Heart left ventricle (tissue), 16 donors: ENCODE results near the gene COL23A1. TPM values are rescaled to one million over a fixed set of nuclear protein-coding genes. Genes with fewer than 3 reads are reported as not detected.
"Not testable (repeated sequence)": the region's sequence is repeated elsewhere in the genome, so short reads cannot be mapped to it uniquely, and the experiment has no call there.

Experiments
- ATAC-seq, 4 donors: fragments of 200-7000 bp; cut with Tn5 transposase; one replicate each; pipeline ENCODE4 v1.9.1; 2020 to 2022; ENCODE audit warnings: moderate library complexity in 4 of 4, mild to moderate bottlenecking in 3 of 4, moderate number of reproducible peaks in 1 of 4
- DNase-seq, 5 donors: peaks; one replicate each; pipeline ENCODE4 v3.0.0-alpha.2; 2020
- H3K27ac ChIP-seq, 12 donors: fragments of 200-600 bp; sonication (generic) in 4 of 12; one replicate each; pipeline versions ENCODE4 v1.5.0 to v1.8.0; 2016 to 2022; ENCODE audit warnings: mild to moderate bottlenecking in 2 of 12
- H3K27me3 ChIP-seq, 9 donors: fragments of 200-600 bp; sonication (generic) in 2 of 9; one replicate each; pipeline versions ENCODE4 v1.5.1 to v1.8.0; 2016 to 2022; ENCODE audit warnings: mild to moderate bottlenecking in 3 of 9
- H3K36me3 ChIP-seq, 9 donors: fragments of 200-600 bp; sonication (generic) in 2 of 9; one replicate each; pipeline versions ENCODE4 v1.5.0 to v1.8.0; 2018 to 2022; ENCODE audit warnings: mild to moderate bottlenecking in 2 of 9
- H3K4me1 ChIP-seq, 12 donors: fragments of 200-600 bp; sonication (generic) in 4 of 12; one replicate each; pipeline versions ENCODE4 v1.5.0 to v1.8.0; 2016 to 2022; ENCODE audit warnings: mild to moderate bottlenecking in 3 of 12
- H3K4me3 ChIP-seq, 12 donors: fragments of 200-600 bp; sonication (generic) in 4 of 12; one replicate each; pipeline versions ENCODE4 v1.5.0 to v1.8.0; 2017 to 2022; ENCODE audit warnings: mild to moderate bottlenecking in 9 of 12, moderate library complexity in 4 of 12
- H3K9me3 ChIP-seq, 12 donors: fragments of 200-600 bp; sonication (generic) in 4 of 12; one replicate each; pipeline versions ENCODE4 v1.5.0 to v1.8.0; 2016 to 2022; ENCODE audit warnings: mild to moderate bottlenecking in 1 of 12
- POLR2A ChIP-seq, 2 donors: fragments of 450-650 bp; IDR thresholded peaks; one replicate each; pipeline ENCODE4 v1.6.1; 2017; ENCODE audit warnings: antibody characterized with exemption in 2 of 2, mild to moderate bottlenecking in 2 of 2, moderate library complexity in 2 of 2
- WGBS, 4 donors: extraction: QIAGEN DNeasy Blood & Tissue Kit in 2 of 4; methylation state at CpG; one replicate each; pipeline versions ENCODE4 v1.1.5 to v1.1.7; 2013 to 2018; 5-methylcytosine and 5-hydroxymethylcytosine counted together
- intact Hi-C, 10 donors: fragments of 100-400 bp; cut with DNase I; formaldehyde crosslinking; loops; one replicate each; pipeline versions ENCODE4 v1.11.1 to v1.14.2; 2022
- polyA plus RNA-seq, 2 donors: library from polyadenylated mRNA; stranded (reverse); fragments of 200-250 nt; gene quantifications; one replicate each; pipeline ENCODE4 v1.2.3, GENCODE V29; 2013
- total RNA-seq, 9 donors: library from RNA; depleted of rRNA in 2 of 9; stranded (reverse); fragments of >200 nt in 2 of 9; fragmentation: NEBNext Ultra II Directional in 3 of 9; extraction: Animal tissue kit (Norgen Biotek cat#: 25700) in 3 of 9; gene quantifications; one replicate each; pipeline versions ENCODE4 v1.1.0 to v1.2.4, GENCODE V29; 2016 to 2023
- TF ChIP-seq, protein P1 (sequence below), 12 donors: fragments of 200-600 bp; sonication (generic) in 4 of 12; IDR thresholded peaks; one replicate each; pipeline versions ENCODE4 v1.5.0 to v1.8.0; 2018 to 2022; ENCODE audit warnings: antibody characterized with exemption in 12 of 12, mild to moderate bottlenecking in 5 of 12
- donor health status: ischemic (EF 13 %, LVEDD 7.1; RV severe dilation, severe dysfunction).
- donor health status: healthy with polysubstance abuse.
- donor health status: DM: no; HTN: yes; CAD: no.
- donor health status: DM: no; HTN: no; CAD: no.
- donor health status: ischemic (EF 25% LVEDD 6.9; RV normal size, moderate dysfunction).
- donor health status: ischemic (EF 25% LVEDD 5.7; RV mildly dilated, moderate dysfunction).
- donor health status: healthy.
- donor health status: DM: yes; HTN: yes; CAD: no.
- donor health status: ischemic (EF 35%, LVEDD 5.7; RV mildly dilated, moderate dysfunction).
- donor health status: nonischemic (EF 11% LVEDD 7.7; RV severe dilation, severe dysfunction).
- donor health status: DM: yes; HTN: yes; CAD: no.
- donor health status: PGD.
- donor health status: ischemic (EF 29% LVEDD 5.4; RV normal size, mild dysfunction).
- donor health status: nonischemic (EF 23%, LVEDD 6.1; RV moderate dilation, normal function).

The COL23A1 gene
- total and polyA plus RNA-seq, 11 donors: 6.0 to 33.0 (median 18.8) TPM

DNA sequence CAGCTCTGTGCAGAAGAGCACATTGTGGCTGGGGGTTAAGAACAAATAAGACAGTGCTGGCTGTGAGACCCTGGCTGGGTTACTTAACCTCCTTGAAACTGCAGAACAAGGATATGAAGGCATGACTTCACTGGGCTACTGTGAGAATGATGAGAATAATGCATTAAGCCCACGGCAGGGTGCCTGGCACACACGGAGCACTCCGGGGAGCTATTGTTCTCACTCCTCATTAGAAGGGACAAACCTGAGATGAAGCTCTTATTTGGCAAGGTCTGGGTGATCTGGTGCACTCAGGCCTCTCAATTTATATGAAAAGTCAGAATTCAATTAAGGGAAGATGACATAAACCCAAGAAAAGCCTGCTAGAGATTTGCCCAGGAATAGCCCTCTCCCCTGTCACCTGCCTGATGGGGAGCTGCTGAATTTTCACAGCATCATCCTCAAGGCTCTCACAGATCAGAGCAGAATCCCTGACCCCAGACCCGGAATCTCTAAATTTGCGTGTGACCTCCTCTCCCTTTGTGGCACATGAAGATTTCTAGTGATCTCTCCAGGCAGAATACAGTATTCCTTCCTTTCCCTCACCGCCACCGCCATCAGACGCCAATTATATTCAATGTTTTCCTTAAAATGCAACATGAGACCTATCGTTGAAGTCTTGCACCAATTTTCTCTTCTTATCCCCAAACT is 102.1 kb downstream of the COL23A1 start:
- H3K4me3 ChIP-seq: no peak overlapping the region
- H3K36me3 ChIP-seq: no peaks in the 10 kb centered on the region
- intact Hi-C loops: loop anchor here in 1 of 10 donors (5.0 kb wide), 1 partner anchor 39 kb away; no protein-coding TSS in a partner anchor
- H3K27me3 ChIP-seq: no peaks in the 10 kb centered on the region
- H3K4me1 ChIP-seq: peaks cover 0 to 16% (median 0%) of the 10 kb centered on the region in 12 donors
- H3K9me3 ChIP-seq: peaks cover 0 to 4% (median 0%) of the 10 kb centered on the region in 12 donors
- WGBS, 4 donors: 84 to 93% (median 88%) methylated on average over 9 of the region's 9 CpGs
- no peak for DNase-seq
- ATAC-seq: no peak
- H3K27ac ChIP-seq: no peak overlapping the region
- TF ChIP-seq POLR2A (IDR thresholded peaks at IDR 0.05): no peak
- TF ChIP-seq, protein P1, sequence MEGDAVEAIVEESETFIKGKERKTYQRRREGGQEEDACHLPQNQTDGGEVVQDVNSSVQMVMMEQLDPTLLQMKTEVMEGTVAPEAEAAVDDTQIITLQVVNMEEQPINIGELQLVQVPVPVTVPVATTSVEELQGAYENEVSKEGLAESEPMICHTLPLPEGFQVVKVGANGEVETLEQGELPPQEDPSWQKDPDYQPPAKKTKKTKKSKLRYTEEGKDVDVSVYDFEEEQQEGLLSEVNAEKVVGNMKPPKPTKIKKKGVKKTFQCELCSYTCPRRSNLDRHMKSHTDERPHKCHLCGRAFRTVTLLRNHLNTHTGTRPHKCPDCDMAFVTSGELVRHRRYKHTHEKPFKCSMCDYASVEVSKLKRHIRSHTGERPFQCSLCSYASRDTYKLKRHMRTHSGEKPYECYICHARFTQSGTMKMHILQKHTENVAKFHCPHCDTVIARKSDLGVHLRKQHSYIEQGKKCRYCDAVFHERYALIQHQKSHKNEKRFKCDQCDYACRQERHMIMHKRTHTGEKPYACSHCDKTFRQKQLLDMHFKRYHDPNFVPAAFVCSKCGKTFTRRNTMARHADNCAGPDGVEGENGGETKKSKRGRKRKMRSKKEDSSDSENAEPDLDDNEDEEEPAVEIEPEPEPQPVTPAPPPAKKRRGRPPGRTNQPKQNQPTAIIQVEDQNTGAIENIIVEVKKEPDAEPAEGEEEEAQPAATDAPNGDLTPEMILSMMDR (IDR thresholded peaks at IDR 0.05): no peak

- peak in 2 of 5 donors; percentile 35 to 40 for DNase-seq
- WGBS, 4 donors: 79 to 86% (median 82%) methylated on average over 10 of the region's 10 CpGs
- H3K9me3 ChIP-seq, H3K27me3 ChIP-seq, H3K27ac ChIP-seq, H3K36me3 ChIP-seq, H3K4me3 ChIP-seq: not testable (repeated sequence)
- intact Hi-C loops: loop anchor here in 1 of 10 donors (5.0 kb wide), 1 partner anchor 40 kb away; no protein-coding TSS in a partner anchor
- ATAC-seq: peak; percentile 53 to 87 (median 81)
- peaks cover 0 to 16% (median 0%) of the 10 kb centered on the region in 12 donors for H3K4me1 ChIP-seq
These were observed 103.2 kb downstream of the COL23A1 start for GRCh38 chr5:178486878-178487512.

- Histone ChIP-seq H3K4me3 (peak overlapping the region in 2 of 12 donors; percentile 4 to 19), H3K36me3 (no peaks in the 10 kb centered on the region), H3K27me3 (no peaks in the 10 kb centered on the region), H3K27ac (no peak overlapping the region), H3K4me1 (peaks cover 0 to 16% (median 0%) of the 10 kb centered on the region in 12 donors), H3K9me3 (no peaks in the 10 kb centered on the region)
- 59 to 64% (median 60%) methylated on average over 17 of the region's 17 CpGs for WGBS, 4 donors
- TF ChIP-seq POLR2A (IDR thresholded peaks at IDR 0.05): no peak
- TF ChIP-seq, protein P1 (IDR thresholded peaks at IDR 0.05): no peak
- no peak for DNase-seq
- intact Hi-C loops: loop anchor here in 1 of 10 donors (5.0 kb wide), 1 partner anchor 41 kb away; no protein-coding TSS in a partner anchor
- ATAC-seq: no peak
These were observed 104.0 kb downstream of the COL23A1 start for GRCh38 chr5:178486239-178486641.

DNA sequence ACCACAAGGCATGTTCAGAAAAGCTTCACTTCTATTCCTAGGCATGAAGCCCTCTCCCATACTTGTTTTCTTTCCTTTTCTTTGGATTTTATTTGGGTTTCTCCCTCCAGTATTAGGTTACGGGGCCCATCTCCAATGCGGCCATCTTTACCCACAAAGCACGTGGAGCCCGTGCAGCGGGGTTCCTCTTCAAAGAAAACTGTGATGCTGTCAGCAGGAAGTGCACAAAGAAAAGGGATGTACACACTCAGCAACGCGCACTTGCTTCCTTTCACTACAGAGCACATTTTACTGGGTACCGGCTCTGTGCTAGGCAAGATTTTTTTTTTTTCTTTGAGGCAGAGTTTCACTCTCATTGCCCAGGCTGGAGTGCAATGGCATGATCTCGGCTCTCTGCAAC is 106.6 kb downstream of the COL23A1 start:
- DNase-seq: peak in 4 of 5 donors; percentile 30 to 52 (median 38)
- H3K4me3 ChIP-seq: no peak overlapping the region
- intact Hi-C loops: no loop called here
- H3K9me3 ChIP-seq: no peaks in the 10 kb centered on the region
- no peaks in the 10 kb centered on the region for H3K36me3 ChIP-seq
- ATAC-seq: peak in 2 of 4 donors; percentile 57 to 63
- WGBS, 4 donors: 51 to 63% (median 61%) methylated on average over 9 of the region's 9 CpGs
- peaks cover 0 to 18% (median 0%) of the 10 kb centered on the region in 12 donors for H3K4me1 ChIP-seq
- TF ChIP-seq POLR2A (IDR thresholded peaks at IDR 0.05): no peak
- H3K27me3 ChIP-seq: no peaks in the 10 kb centered on the region
- H3K27ac ChIP-seq: peak overlapping the region in 1 of 12 donors; percentile 69

DNA sequence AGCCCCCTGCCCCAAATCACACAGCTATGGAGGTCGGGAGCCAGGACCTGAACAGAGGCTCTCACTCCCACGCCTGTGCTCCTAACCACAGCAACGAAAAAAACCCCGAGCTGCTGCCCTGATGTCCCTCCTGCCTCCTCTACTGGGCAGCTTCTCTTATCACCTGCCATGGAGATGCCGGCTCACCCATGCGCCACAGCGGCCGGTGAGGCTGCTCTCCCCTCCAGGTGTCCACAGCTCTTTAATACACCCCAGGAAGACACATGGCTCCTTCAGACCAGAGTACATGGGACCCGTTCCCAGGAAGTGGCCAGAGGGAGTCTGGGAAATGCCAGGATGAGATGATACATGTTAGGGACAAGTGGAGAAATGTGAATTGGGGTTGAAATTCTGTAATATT is 110.9 kb downstream of the COL23A1 start:
- peaks cover 0 to 4% (median 0%) of the 10 kb centered on the region in 12 donors for H3K9me3 ChIP-seq
- no peaks in the 10 kb centered on the region for H3K36me3 ChIP-seq
- 86 to 92% (median 89%) methylated on average over 9 of the region's 9 CpGs for WGBS, 4 donors
- no peaks in the 10 kb centered on the region for H3K27me3 ChIP-seq
- peaks cover 0 to 29% (median 0%) of the 10 kb centered on the region in 12 donors for H3K4me1 ChIP-seq
- intact Hi-C loops: no loop called here
- H3K4me3 ChIP-seq: no peak overlapping the region
- TF ChIP-seq, protein P1 (IDR thresholded peaks at IDR 0.05): no peak
- TF ChIP-seq POLR2A (IDR thresholded peaks at IDR 0.05): no peak
- no peak for ATAC-seq
- no peak for DNase-seq
- no peak overlapping the region for H3K27ac ChIP-seq
